Hematopoietic multipotent progenitor cell treated with erythropoietin and hydrocortisone succinate and interleukin-3 and kit ligand, for 6 days (in vitro differentiated cells): ENCODE data around the gene THRSP.
"Not testable (repeated sequence)": the region's sequence is repeated elsewhere in the genome, so short reads cannot be mapped to it uniquely, and the experiment has no call there.

Experiments
- DNase-seq: peaks from one replicate; pipeline ENCODE4 v3.0.0-alpha.2; 2015

Gene THRSP

GRCh38 chr11:78069465-78069864, 5.8 kb downstream of the THRSP start:
- DNase-seq, result peak; percentile 49

- DNase-seq, result no peak
Observed at GRCh38 chr11:78070621-78071020, 7.0 kb downstream of the THRSP start.

- DNase-seq, result no peak
Observed at GRCh38 chr11:78071717-78072116, 8.1 kb downstream of the THRSP start.

- no peak for DNase-seq
Observed at GRCh38 chr11:78072455-78072854, 8.8 kb downstream of the THRSP start.

GRCh38 chr11:78074756-78075155, 11.1 kb downstream of the THRSP start:
- DNase-seq, result no peak

GRCh38 chr11:78076733-78077403, 13.2 kb downstream of the THRSP start:
- DNase-seq, result no peak

GRCh38 chr11:78077592-78077991, 13.9 kb downstream of the THRSP start:
- not testable (repeated sequence) for DNase-seq

GRCh38 chr11:78078218-78079167, 14.8 kb downstream of the THRSP start:
- peak; percentile 49 for DNase-seq

GRCh38 chr11:78079232-78080083, 15.8 kb downstream of the THRSP start, which contains the start of gene NDUFC2:
Gene NDUFC2, minus strand, starts transcription at chr11:78079862. Its CDS starts 118 bp downstream, at chr11:78079744.
- DNase-seq, result peak; percentile 86

GRCh38 chr11:78080084-78080817, 16.6 kb downstream of the THRSP start:
- no peak for DNase-seq

GRCh38 chr11:78080818-78081495, 17.3 kb downstream of the THRSP start:
- DNase-seq, result peak; percentile 84

- DNase-seq, result no peak
Observed at GRCh38 chr11:78081583-78081982, 17.9 kb downstream of the THRSP start.

- no peak for DNase-seq
Observed at GRCh38 chr11:78082146-78082545, 18.5 kb downstream of the THRSP start.

- no peak for DNase-seq
Observed at GRCh38 chr11:78083021-78083420, 19.4 kb downstream of the THRSP start.

GRCh38 chr11:78084506-78084905, 20.8 kb downstream of the THRSP start:
- DNase-seq, result not testable (repeated sequence)

- no peak for DNase-seq
Observed at GRCh38 chr11:78085972-78086371, 22.3 kb downstream of the THRSP start.

- not testable (repeated sequence) for DNase-seq
Observed at GRCh38 chr11:78086521-78087074, 22.9 kb downstream of the THRSP start.

- peak; percentile 29 for DNase-seq
Observed at GRCh38 chr11:78094250-78094649, 30.6 kb downstream of the THRSP start.

- no peak for DNase-seq
Observed at GRCh38 chr11:78097666-78098385, 34.2 kb downstream of the THRSP start.

- no peak for DNase-seq
Observed at GRCh38 chr11:78099666-78100065, 36.0 kb downstream of the THRSP start.

- DNase-seq, result no peak
Observed at GRCh38 chr11:78100261-78100660, 36.6 kb downstream of the THRSP start.
